Effector CD8-positive, alpha-beta T cell (primary cell): ENCODE measurements around the gene PCDHGA11.
"Not testable (repeated sequence)": the region's sequence is repeated elsewhere in the genome, so short reads cannot be mapped to it uniquely, and the experiment has no call there.

Experiments used
- DNase-seq: peaks from one replicate; lab custom pipeline; 2025; lab: John Stamatoyannopoulos, UW

PCDHGA11 gene

DNA sequence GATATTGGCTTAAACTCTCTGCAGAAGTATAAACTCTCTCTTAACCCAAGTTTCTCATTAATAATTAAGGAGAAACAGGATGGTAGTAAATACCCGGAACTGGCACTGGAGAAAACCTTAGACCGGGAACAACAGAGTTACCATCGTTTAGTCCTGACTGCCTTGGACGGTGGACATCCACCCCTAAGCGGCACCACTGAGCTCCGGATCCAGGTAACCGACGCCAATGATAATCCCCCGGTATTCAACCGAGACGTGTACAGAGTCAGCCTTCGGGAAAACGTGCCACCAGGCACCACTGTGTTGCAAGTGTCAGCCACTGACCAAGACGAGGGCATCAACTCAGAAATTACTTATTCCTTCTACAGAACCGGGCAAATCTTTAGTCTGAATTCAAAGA lies 22.2 kb upstream of the PCDHGA11 start:
- DNase-seq, result no peak

DNA sequence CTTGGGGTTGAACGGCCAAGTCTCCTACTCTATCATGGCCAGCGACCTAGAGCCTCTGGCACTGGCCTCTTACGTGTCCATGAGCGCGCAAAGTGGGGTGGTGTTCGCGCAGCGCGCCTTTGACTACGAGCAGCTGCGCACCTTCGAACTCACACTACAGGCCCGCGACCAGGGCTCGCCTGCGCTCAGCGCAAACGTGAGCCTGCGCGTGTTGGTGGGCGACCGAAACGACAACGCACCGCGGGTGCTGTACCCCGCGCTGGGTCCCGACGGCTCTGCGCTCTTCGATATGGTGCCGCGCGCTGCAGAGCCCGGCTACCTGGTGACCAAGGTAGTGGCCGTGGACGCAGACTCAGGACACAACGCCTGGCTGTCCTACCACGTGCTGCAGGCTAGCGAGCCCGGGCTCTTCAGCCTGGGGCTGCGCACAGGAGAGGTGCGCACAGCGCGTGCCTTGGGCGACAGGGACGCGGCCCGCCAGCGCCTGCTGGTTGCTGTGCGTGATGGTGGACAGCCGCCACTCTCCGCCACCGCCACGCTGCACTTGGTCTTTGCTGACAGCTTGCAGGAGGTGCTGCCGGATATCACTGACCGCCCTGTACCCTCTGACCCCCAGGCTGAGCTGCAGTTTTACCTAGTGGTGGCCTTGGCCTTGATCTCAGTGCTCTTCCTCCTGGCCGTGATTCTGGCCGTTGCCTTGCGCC lies 21.1 kb upstream of the PCDHGA11 start:
- no peak for DNase-seq

DNA sequence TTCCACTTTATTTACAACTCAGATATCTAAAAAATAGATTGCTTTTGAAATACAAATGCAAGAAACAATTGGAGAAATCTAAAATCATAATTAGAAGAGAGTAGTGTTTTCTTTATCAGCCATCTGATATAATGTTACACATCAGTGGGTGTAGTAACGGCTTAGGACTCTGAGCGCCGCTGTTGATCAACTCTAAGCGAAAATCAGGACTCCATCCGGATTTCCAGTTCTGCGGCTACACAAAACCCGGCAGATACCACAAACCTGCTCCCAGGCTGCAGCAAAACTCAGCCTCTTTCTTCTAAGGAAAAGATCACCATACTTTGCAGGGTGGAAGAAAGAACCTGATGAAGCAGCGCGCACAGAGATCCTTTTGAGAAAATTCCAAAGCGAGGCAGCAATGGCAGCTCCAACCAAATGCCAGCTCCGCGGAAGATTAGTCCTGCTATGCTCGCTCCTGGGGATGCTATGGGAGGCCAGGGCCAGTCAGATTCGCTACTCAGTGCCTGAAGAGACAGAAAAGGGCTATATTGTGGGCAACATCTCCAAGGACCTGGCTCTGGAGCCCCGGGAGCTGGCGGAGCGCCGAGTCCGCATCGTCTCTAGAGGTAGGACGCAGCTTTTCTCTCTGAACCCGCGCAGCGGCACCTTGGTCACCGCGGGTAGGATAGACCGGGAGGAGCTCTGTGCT lies 18.2 kb upstream of the PCDHGA11 start, which contains the start of gene PCDHGA9:
Gene PCDHGA9 (plus strand): TSS at position 226 of the 691 bp plus-strand sequence. CDS start 175 bp downstream, at position 401.
- DNase-seq, result no peak

DNA sequence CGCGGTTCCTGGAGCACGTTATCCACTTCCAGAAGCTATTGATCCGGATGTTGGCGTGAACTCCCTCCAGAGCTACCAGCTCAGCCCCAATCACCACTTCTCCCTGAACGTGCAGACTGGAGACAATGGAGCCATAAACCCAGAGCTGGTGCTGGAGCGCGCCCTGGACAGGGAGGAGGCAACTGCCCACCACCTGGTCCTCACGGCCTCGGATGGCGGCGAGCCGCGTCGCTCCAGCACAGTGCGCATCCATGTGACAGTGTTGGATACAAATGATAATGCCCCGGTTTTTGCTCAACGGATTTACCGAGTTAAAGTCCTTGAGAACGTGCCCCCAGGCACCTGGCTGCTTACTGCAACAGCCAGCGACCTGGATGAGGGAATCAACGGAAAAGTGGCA lies 17.5 kb upstream of the PCDHGA11 start:
- no peak for DNase-seq

GRCh38 chr5:141407790-141408505 lies 12.9 kb upstream of the PCDHGA11 start, which contains the start of gene PCDHGB6:
PCDHGB6 (plus strand) TSS chr5:141408021; CDS start chr5:141408203, 182 bp downstream.
- DNase-seq, result not testable (repeated sequence)

DNA sequence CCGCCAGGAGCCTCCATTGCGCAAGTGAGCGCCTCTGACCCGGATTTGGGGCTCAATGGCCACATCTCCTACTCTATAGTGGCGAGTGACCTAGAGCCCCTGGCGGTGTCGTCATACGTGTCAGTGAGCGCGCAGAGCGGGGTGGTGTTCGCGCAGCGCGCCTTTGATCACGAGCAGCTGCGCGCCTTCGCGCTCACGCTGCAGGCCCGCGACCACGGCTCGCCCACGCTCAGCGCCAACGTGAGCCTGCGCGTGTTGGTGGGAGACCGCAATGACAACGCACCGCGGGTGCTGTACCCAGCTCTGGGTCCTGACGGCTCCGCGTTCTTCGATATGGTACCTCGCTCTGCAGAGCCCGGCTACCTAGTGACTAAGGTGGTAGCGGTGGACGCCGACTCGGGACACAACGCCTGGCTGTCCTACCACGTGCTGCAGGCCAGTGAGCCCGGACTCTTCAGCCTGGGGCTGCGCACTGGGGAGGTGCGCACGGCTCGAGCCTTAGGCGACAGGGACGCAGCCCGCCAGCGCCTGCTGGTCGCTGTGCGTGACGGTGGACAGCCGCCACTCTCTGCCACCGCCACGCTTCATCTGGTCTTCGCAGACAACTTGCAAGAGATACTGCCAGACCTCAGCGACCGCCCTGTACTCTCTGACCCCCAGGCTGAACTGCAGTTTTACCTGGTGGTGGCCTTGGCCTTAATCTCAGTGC lies 11.1 kb upstream of the PCDHGA11 start:
- DNase-seq, result no peak

GRCh38 chr5:141411575-141411974 lies 9.3 kb upstream of the PCDHGA11 start:
- DNase-seq, result no peak

DNA sequence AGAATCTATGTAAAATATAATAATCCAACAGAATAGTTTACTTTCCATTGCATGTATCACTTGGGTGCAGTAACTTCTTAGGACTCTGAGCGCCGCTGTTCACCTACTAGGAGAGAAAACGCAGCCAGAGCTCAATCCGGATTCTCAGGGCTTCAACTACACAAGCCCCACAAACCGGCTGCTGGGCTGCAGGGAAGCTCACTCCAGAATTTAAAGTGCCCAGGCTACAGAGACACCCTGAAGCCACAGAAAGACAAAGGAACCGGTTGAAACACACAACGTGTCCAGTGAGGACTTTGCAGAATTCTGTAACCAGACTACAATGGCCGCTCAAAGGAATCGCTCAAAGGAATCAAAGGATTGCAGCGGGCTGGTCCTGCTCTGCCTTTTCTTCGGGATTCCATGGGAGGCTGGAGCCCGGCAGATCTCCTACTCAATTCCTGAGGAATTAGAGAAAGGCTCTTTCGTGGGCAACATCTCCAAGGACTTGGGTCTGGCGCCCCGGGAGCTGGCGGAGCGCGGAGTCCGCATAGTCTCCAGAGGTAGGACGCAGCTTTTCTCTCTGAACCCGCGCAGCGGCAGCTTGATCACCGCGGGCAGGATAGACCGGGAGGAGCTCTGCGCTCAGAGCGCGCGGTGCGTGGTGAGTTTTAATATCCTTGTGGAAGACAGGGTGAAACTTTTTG lies 7.9 kb upstream of the PCDHGA11 start, which contains the start of gene PCDHGA10:
Gene PCDHGA10 (plus strand): TSS at position 134 of the 686 bp plus-strand sequence. CDS start 189 bp downstream, at position 323.
- DNase-seq, result peak; percentile 19

- no peak for DNase-seq
These were observed 7.2 kb upstream of the PCDHGA11 start for GRCh38 chr5:141413540-141414069.

GRCh38 chr5:141414548-141415274 lies 6.1 kb upstream of the PCDHGA11 start:
- not testable (repeated sequence) for DNase-seq

DNA sequence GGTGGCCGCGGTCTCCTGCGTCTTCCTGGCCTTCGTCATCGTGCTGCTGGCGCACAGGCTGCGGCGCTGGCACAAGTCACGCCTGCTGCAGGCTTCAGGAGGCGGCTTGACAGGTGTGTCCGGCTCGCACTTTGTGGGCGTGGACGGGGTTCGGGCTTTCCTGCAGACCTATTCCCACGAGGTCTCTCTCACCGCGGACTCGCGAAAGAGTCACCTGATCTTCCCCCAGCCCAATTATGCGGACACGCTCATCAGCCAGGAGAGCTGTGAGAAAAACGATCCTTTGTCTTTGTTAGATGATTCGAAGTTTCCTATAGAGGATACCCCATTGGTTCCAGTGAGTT lies 5.6 kb upstream of the PCDHGA11 start:
- DNase-seq, result not testable (repeated sequence)

DNA sequence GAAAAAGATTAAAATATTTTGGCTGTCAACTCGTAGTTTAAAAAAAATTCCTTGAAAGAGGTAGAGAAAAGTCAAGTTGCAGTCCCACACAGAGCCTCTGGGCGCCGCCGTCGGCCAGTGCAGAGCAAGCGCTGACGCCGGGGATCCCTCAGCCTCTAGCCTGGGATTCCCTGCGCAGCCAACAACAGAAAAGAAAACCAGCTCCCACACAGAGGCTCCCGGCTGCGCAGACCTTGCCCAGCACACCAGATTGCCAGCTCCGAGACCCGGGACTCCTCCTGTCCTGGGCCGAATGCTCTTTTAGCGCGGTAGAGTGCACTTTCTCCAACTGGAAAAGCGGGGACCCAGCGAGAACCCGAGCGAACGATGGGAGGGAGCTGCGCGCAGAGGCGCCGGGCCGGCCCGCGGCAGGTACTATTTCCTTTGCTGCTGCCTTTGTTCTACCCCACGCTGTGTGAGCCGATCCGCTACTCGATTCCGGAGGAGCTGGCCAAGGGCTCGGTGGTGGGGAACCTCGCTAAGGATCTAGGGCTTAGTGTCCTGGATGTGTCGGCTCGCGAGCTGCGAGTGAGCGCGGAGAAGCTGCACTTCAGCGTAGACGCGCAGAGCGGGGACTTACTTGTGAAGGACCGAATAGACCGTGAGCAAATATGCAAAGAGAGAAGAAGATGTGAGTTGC lies 3.2 kb upstream of the PCDHGA11 start, which contains the start of gene PCDHGB7:
Gene PCDHGB7 (plus strand): TSS at position 184 of the 679 bp plus-strand sequence. CDS start 183 bp downstream, at position 367.
- DNase-seq, result not testable (repeated sequence)

- no peak for DNase-seq
These were observed 1.6 kb upstream of the PCDHGA11 start for GRCh38 chr5:141419074-141419880.

- no peak for DNase-seq
These were observed 621 bp downstream of the PCDHGA11 start for GRCh38 chr5:141421489-141421855.

- no peak for DNase-seq
These were observed 2.0 kb downstream of the PCDHGA11 start for GRCh38 chr5:141422742-141423291.

- no peak for DNase-seq
These were observed 7.1 kb downstream of the PCDHGA11 start for GRCh38 chr5:141427783-141428426.

DNA sequence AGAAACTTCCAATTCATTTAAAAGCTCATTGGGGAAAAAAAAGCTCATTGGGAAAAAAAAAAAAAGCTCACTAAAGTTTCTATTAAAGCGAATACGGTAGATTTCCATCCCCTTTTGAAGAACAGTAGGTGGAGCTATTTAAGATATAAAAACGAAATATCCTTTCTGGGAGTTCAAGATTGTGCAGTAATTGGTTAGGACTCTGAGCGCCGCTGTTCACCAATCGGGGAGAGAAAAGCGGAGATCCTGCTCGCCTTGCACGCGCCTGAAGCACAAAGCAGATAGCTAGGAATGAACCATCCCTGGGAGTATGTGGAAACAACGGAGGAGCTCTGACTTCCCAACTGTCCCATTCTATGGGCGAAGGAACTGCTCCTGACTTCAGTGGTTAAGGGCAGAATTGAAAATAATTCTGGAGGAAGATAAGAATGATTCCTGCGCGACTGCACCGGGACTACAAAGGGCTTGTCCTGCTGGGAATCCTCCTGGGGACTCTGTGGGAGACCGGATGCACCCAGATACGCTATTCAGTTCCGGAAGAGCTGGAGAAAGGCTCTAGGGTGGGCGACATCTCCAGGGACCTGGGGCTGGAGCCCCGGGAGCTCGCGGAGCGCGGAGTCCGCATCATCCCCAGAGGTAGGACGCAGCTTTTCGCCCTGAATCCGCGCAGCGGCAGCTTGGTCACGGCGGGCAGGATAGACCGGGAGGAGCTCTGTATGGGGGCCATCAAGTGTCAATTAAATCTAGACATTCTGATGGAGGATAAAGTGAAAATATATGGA lies 9.7 kb downstream of the PCDHGA11 start, which contains the start of gene PCDHGA12:
Gene PCDHGA12 (plus strand): TSS at position 176 of the 782 bp plus-strand sequence. CDS start 253 bp downstream, at position 429.
- DNase-seq, result no peak
